Erythroblast (primary cell): ENCODE data around the gene BUD23.

Source experiments
- GATA1 ChIP-seq: IDR thresholded peaks from 2 replicates; pipeline ENCODE4 v1.6.1; 2011; ENCODE audit warnings: low read depth, mild to moderate bottlenecking, control low read depth, low read length, moderate library complexity
- POLR2A ChIP-seq: IDR thresholded peaks from 2 replicates; pipeline ENCODE4 v1.6.1; 2011; ENCODE audit warnings: mild to moderate bottlenecking, low read length

DNA sequence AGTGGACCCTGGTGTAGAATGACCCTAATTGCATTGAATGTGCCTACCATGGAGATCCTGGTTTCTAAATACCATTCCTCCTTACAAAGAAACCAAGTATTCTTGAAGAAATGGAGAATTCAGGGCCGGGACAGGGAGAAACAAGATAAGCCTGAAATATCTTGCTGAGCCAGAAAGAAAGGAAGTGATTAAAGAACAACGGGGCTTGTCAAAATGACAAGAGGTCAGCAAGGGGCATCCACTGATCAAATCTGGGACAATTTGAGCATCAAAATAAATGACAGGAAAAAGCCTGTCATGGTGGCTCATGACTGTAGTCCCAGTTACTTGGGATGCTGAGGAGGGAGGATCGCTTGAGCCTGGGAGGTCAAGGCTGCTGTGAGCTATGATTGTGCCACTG is 47.1 kb downstream of the BUD23 start:
- TF ChIP-seq POLR2A, result no peak
- TF ChIP-seq GATA1, result no peak
